ENCODE data around the gene ZNRD2.

ZNRD2 gene

DNA sequence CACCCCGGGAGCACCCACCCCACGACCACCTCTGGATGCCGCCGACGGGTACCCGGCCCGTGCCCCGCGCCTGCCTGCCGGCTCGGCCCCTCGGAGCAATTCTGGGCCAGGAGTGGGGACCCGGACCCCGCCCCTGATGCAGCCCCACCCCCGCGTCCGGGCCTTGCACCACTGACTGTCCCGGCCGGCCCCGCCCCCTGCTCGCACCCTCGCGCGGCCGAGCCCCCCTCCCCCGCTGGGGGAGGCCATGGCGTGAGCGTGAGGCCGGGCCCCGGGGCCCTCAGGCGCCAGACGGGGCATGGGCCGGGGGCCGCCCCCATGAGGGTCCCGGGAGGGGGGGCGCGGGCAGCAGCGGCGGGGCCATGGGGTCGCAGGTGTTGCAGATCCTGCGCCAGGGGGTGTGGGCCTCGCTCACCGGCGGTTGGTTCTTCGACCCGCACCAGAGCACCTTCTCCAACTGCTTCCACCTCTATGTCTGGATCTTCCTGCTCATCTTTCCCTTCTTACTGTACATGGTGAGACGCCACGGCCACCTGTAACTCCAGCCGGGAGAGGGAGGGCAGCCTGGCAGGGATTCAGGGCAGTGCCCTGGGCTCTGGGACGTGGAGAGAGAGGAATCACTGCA, 45.8 kb downstream of the ZNRD2 start:
- Histone ChIP-seq H3K4me3 (peak overlapping the region; percentile 67 to 93 (median 90)), H3K27ac (peak overlapping the region; percentile 33 to 98 (median 94))

DNA sequence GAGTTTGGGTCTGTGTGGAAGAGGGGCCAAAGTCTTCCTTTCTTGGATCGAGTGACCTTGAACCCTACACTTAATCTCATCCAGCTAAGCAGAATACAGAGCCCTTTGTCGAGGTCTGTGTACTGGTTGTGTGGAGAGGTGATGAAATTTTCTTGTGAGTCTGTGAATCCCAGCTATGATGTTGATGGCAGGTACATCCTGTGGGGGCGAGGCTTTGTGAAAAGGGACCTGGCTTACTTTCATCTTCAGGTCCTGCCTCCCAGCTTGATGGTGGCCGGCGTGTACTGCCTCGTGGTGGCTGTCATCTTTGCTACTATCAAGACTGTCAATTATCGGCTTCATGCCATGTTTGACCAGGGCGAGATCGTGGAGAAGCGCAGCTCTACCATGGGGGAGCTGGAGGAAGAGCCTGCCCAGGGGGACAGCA, 46.3 kb downstream of the ZNRD2 start:
- peak overlapping the region in 18 of 21 experiments; percentile 79 to 98 (median 94) for H3K27ac ChIP-seq
- H3K4me3 ChIP-seq, result peak overlapping the region; percentile 67 to 93 (median 90)

DNA sequence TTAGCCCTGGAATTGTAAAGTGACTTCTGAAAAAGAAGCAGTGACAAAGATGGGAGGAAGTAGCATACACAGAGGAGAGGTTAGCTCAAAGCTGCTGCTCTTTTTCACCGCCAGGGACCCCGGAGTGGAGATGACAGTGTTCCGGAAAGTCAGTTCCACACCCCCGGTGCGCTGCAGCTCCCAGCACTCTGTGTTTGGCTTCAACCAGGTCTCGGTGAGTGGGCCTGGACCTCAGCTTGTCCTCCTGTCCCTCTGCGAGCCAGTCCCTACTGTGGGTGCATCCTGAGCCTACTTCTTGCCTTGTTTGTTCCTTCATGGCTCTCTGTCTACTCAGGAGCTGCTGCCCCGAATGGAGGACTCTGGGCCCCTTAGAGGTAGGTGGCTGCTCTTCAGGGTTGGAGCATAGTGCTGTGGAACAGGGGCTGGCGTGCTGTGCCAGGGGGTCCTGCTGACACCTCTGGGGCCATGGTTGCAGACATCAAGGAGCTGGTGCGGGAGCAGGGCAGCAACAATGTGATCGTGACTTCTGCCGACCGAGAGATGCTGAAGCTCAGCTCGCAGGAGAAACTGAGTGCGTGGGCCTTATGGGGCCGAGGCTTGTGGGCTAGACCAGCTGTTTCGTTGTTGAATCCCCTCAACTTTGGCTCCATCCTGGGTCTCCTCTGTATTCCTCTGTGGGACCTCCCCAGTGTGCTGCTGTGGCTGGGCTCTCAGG, 47.0 kb downstream of the ZNRD2 start:
- H3K27ac ChIP-seq, result peak overlapping the region in 4 of 21 experiments; percentile 92 to 98 (median 97)
- peak overlapping the region in 1 of 7 experiments; percentile 79 for H3K4me3 ChIP-seq

DNA sequence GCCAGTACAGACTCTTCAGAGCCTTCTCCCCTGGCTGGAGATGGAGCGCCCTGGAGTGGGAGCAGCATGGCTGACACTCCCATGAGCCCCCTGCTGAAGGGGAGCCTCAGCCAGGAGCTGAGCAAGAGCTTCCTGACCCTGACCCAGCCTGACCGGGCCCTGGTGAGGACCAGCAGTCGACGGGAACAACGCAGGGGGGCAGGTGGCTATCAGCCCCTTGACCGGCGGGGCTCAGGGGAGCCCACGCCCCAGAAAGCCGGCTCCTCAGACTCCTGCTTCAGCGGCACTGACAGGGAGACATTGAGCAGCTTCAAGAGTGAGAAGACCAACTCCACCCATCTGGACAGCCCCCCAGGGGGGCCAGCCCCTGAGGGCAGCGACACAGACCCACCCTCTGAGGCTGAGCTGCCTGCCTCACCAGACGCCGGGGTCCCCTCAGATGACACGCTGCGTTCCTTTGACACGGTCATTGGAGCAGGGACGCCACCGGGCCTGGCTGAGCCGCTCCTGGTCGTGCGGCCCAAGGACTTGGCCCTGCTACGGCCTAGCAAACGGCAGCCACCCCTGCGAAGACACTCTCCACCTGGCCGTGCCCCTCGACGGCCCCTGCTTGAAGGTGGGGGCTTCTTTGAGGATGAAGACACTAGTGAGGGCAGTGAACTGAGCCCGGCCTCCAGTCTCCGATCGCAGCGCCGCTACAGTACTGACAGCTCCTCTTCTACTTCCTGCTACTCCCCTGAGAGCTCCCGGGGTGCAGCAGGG, 47.9 kb downstream of the ZNRD2 start:
- Histone ChIP-seq H3K4me3 (no peak overlapping the region), H3K27ac (no peak overlapping the region)

DNA sequence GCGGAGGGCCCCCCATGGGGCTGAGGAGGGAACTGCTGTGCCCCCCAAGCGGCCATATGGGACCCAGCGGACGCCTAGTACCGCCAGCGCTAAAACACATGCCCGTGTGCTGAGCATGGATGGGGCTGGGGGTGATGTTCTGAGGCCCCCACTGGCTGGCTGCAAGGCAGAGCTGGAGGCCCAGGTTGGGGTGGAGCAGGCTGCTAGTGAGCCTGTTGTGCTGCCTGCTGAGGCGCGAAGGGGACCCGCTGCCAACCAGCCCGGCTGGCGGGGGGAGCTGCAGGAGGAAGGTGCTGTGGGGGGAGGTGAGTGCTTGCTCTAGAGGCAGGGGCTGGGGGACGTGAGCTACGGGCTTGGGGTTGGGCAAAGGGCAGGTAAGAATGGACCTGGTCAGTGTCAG, 48.5 kb downstream of the ZNRD2 start:
- no peak overlapping the region for H3K27ac ChIP-seq
- H3K4me3 ChIP-seq, result no peak overlapping the region

DNA sequence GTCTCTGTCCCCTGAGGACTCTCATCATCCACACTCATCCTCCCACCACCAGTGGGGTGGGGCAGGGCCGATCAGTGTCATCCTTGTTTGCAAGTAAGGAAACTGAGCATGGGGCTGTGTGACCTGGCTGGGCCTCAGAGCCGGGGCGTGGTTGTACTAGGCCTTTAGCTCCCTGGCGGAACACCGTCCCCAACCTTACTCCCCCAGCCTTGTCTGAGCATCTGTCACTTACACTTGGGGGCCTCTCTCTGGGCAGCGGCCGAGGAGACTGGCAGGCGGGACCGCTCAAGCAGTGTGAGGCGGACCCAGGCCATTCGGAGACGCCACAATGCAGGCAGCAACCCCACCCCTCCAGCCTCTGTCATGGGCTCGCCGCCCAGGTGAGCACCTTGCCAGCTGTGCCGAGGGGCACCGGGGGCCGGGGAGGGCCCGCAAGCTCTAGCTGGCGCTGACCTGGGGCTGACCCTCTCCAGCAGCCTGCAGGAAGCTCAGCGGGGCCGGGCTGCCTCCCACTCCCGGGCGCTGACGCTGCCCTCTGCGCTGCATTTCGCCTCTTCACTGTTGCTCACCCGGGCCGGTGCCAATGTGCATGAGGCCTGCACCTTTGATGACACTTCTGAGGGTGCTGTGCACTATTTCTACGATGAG, 49.1 kb downstream of the ZNRD2 start:
- H3K27ac ChIP-seq, result no peak overlapping the region
- H3K4me3 ChIP-seq, result no peak overlapping the region

DNA sequence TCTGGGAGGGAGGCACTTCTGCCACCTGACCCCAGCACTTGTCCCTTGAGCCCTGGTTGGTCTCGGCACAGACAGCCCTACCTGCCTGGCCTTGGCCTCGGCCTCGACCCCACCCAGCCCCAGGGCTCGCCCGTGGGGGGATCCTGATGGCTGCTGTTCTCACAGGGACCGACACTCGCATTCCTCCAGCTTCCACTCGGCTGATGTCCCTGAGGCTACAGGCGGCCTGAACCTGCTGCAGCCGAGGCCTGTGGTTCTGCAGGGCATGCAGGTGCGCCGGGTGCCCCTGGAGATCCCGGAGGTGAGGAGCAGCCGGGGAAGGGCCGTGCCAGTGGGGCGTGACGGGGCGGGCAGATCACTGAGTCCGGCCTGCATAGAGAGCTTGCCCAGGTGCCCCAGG, 50.4 kb downstream of the ZNRD2 start:
- H3K27ac ChIP-seq, result no peak overlapping the region

DNA sequence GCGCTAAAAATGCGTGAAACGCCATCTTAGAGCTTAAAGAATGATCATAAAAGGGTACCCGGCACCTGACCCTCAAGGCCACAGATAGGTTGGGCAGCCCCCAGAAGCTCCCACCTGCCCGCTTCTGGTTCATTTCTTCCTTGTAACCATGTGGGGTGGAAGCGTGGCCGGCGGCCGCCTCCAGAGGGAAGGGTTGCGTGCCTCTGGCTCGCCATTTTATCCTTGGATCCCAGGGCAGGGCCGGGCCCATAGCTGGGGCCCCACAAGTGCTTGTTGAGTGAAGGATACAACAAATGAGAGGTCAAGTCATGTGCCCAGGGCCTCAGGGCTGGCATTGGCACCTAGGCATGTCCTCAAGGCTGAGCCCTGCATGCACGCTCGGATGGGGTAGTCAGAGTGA, 51.2 kb downstream of the ZNRD2 start:
- Histone ChIP-seq H3K4me3 (no peak overlapping the region), H3K27ac (no peak overlapping the region)

More for the DNA sequence above, 50.4 kb downstream of the ZNRD2 start:
- H3K4me3 ChIP-seq, result no peak overlapping the region

Measured in skin epidermis (tissue), 12 donors.